CD4-positive, CD25-positive, alpha-beta regulatory T cell (primary cell): ENCODE data around the gene STOM. TPM values are rescaled to one million over a fixed set of nuclear protein-coding genes. Genes with fewer than 3 reads are reported as not detected.

Experiments used
- ATAC-seq, 2 donors: fragments of 150-1000 bp; cut with Tn5 transposase; one replicate each; pipeline ENCODE4 v1.10.0; 2021; ENCODE audit warnings: low read depth in 2 of 2, moderate number of reproducible peaks in 2 of 2, moderate library complexity in 1 of 2
- DNase-seq, 3 donors: peaks; one replicate each; pipeline versions ENCODE4 v3.0.0 to v3.0.0-alpha.2; 2012 to 2022; ENCODE audit warnings: mixed read lengths in 1 of 3
- H3K27ac ChIP-seq: one replicate; pipeline ENCODE4 v1.7.0; 2013; ENCODE audit warnings: mild to moderate bottlenecking, low read length; ENCODE audit not compliant: insufficient read depth, poor library complexity, severe bottlenecking
- H3K27me3 ChIP-seq: one replicate; pipeline ENCODE4 v1.7.0; 2013; ENCODE audit warnings: low read length; ENCODE audit not compliant: control insufficient read depth, insufficient read depth
- H3K36me3 ChIP-seq: one replicate; pipeline ENCODE4 v1.7.0; 2013; ENCODE audit warnings: mild to moderate bottlenecking, low read length, moderate library complexity; ENCODE audit not compliant: control insufficient read depth, insufficient read depth
- H3K4me1 ChIP-seq: 2 replicates; pipeline ENCODE4 v1.7.0; 2013; ENCODE audit warnings: mild to moderate bottlenecking, low read length; ENCODE audit not compliant: insufficient read depth, control insufficient read depth, poor library complexity, severe bottlenecking
- H3K4me3 ChIP-seq: one replicate; pipeline ENCODE4 v1.7.0; 2013; ENCODE audit warnings: low read depth, mild to moderate bottlenecking, low read length, moderate library complexity
- H3K9me3 ChIP-seq, 2 experiments: 1 replicate in 1 of 2; 2 replicates in 1 of 2; pipeline ENCODE4 v1.7.0; 2013; ENCODE audit warnings: low read length in 2 of 2, mild to moderate bottlenecking in 1 of 2, moderate library complexity in 1 of 2; ENCODE audit not compliant: control insufficient read depth in 2 of 2
- H3K27ac Mint-ChIP-seq, 3 donors: one replicate each; pipeline ENCODE4 v1.8.0; 2020 to 2022; ENCODE audit warnings: mild to moderate bottlenecking in 3 of 3, mixed read lengths in 3 of 3, moderate library complexity in 2 of 3
- H3K27me3 Mint-ChIP-seq: one replicate; pipeline ENCODE4 v1.8.0; 2022; ENCODE audit warnings: mild to moderate bottlenecking, mixed read lengths
- H3K36me3 Mint-ChIP-seq: one replicate; pipeline ENCODE4 v1.8.0; 2020; ENCODE audit warnings: mixed read lengths
- H3K4me1 Mint-ChIP-seq, 4 donors: one replicate each; pipeline ENCODE4 v1.8.0; 2020 to 2022; ENCODE audit warnings: mixed read lengths in 4 of 4, mild to moderate bottlenecking in 1 of 4
- H3K4me3 Mint-ChIP-seq, 4 donors: one replicate each; pipeline ENCODE4 v1.8.0; 2020 to 2022; ENCODE audit warnings: mild to moderate bottlenecking in 4 of 4, mixed read lengths in 4 of 4, moderate library complexity in 3 of 4
- H3K9me3 Mint-ChIP-seq, 7 donors: one replicate each; pipeline ENCODE4 v1.8.0; 2020 to 2022; ENCODE audit warnings: mixed read lengths in 7 of 7, mild to moderate bottlenecking in 3 of 7, moderate library complexity in 2 of 7
- polyA plus RNA-seq, 4 donors: library from polyadenylated mRNA; unstranded; fragments of 300-500 nt; fragmentation: Illumina TruSeq; gene quantifications; one replicate each; pipeline ENCODE4 v1.2.3, GENCODE V29; 2021
- total RNA-seq: library from RNA; stranded (reverse); gene quantifications from one replicate; pipeline ENCODE4 v1.2.3, GENCODE V29; 2022

STOM gene
- total and polyA plus RNA-seq, 5 donors from 2014 or later: 22.3 to 29.9 (median 24.1) TPM

DNA sequence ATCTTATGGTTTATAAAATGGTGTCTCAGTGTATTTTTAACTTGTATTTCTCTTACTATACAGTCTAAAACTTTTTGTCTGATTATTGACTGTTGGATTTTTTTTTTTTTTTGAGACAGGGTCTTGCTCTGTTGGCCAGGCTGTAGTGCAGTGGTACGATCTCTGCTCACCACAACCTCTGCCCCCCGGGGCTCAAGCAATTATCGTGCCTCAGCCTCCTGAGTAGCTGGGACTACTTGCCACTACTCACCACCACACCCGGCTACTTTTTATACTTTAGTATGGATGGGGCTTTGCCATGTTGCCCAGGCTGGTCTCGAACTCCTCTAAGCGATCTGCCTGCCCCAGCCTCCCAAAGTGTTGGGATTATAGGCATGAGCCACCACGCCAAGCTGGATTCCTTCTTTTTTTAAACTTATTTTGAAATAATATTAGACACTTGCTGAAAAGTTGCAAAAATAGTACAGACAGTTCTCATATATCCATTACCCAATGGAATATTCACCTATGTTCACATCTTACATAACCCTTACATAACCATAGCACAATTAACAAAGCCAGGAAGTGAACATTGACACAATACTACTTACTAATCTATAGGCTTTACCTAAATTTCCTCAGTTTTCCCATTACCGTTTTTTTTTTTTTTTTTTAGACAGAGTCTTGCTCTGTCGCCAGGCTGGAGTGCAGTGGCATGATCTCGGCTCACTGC is 47.2 kb downstream of the STOM start:
- Mint-ChIP-seq H3K9me3 (no peaks in the 10 kb centered on the region), H3K36me3 (peaks cover 6% of the 10 kb centered on the region), H3K27me3 (no peaks in the 10 kb centered on the region), H3K27ac (peak overlapping the region in 1 of 3 donors; percentile 78), H3K4me1 (peaks cover 0 to 4% (median 0%) of the 10 kb centered on the region in 4 donors), H3K4me3 (no peak overlapping the region)
- Histone ChIP-seq H3K4me1 (peaks cover 3% of the 10 kb centered on the region), H3K4me3 (no peak overlapping the region), H3K36me3 (no peaks in the 10 kb centered on the region), H3K27ac (no peak overlapping the region), H3K27me3 (no peaks in the 10 kb centered on the region), H3K9me3 (no peaks in the 10 kb centered on the region)
- DNase-seq: no peak
- ATAC-seq: no peak

DNA sequence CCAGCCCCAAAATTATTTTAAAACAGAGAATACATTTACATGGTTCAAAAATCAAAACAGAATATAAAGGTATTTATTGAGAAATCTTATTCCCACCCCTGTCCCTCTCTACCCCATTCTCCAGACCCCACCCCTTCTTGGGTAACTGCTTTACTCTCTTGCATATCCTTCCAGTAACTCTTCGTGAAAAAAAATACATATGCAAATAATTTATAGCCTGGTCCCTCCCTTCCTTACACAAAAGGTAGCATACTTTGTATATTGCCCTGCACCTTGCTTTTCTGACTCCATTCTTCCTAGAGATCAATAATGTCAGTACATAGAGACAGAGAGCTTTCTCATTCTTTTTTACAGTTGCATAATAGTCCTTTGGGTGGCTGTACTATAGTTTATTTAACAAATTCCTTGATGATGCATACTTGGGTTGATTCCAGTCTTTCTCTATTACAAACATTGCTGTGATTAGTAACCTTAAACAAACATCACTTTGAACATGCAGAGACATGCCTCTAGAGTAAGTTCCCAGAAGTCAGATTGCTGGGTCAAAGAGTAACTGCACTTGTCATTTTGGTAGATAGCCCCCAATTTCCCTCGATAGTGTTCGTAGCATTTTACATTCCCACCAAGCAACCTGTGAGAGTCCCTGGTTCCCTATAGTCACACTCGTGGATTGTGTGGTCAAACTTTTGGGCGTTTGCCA is 47.9 kb downstream of the STOM start:
- H3K36me3 ChIP-seq: no peaks in the 10 kb centered on the region

DNA sequence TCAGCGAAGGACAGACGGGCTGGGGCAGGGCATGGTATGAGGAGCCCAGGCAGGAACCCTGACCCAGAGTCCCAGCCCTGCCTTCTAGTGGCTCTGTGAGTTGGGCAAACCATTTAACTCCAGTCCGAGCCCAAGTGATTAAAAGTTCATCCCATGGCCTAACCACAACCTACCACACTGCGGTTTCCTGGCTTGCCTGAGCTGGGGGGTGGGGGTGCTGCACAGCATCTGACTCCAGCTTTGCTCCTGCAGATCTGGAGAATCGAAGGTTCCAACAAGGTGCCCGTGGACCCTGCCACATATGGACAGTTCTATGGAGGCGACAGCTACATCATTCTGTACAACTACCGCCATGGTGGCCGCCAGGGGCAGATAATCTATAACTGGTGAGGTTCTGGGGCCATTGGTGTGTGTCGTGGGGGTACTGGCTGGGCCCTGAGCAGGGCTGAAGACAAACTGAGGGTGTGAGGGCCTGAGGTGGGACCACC is 49.0 kb downstream of the STOM start:
- Mint-ChIP-seq H3K27me3 (no peaks in the 10 kb centered on the region), H3K4me3 (no peak overlapping the region), H3K36me3 (peaks cover 6% of the 10 kb centered on the region), H3K27ac (no peak overlapping the region), H3K4me1 (peaks cover 0 to 4% (median 0%) of the 10 kb centered on the region in 4 donors), H3K9me3 (no peaks in the 10 kb centered on the region)
- Histone ChIP-seq H3K4me3 (no peak overlapping the region), H3K4me1 (peaks cover 3% of the 10 kb centered on the region), H3K27ac (no peak overlapping the region), H3K36me3 (no peaks in the 10 kb centered on the region), H3K27me3 (no peaks in the 10 kb centered on the region), H3K9me3 (no peaks in the 10 kb centered on the region)
- ATAC-seq: no peak
- DNase-seq: peak in 1 of 3 donors; percentile 8

More for the DNA sequence above, 47.9 kb downstream of the STOM start:
- peak overlapping the region in 1 of 3 donors; percentile 58 for H3K27ac Mint-ChIP-seq
- H3K4me3 Mint-ChIP-seq: no peak overlapping the region
- DNase-seq (peak in 1 of 3 donors; percentile 29), ATAC-seq (no peak)
- no peaks in the 10 kb centered on the region for H3K9me3 ChIP-seq
- H3K9me3 Mint-ChIP-seq: no peaks in the 10 kb centered on the region
- no peak overlapping the region for H3K4me3 ChIP-seq
- peaks cover 0 to 4% (median 0%) of the 10 kb centered on the region in 4 donors for H3K4me1 Mint-ChIP-seq
- peaks cover 3% of the 10 kb centered on the region for H3K4me1 ChIP-seq
- H3K27me3 Mint-ChIP-seq: no peaks in the 10 kb centered on the region
- no peak overlapping the region for H3K27ac ChIP-seq
- H3K36me3 Mint-ChIP-seq: peaks cover 6% of the 10 kb centered on the region
- no peaks in the 10 kb centered on the region for H3K27me3 ChIP-seq

DNA sequence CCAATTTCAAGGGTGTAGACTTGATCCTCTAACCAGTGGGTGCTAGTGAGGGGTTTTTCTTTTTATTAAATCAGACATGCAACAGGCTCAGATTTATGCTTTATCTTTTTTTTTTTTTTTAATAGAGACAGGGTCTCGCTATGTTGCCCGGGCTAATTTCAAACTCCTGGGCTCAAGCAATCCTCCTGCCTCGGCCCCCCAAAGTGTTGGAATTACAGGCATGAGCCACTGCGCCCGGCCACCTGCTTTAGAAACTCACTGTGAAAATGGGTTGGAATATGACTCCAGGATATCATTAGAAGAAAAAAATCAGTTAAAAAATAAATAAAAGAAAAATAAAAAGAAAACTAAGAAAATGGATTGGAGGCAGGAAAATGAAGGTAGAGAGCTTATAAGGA is 50.7 kb downstream of the STOM start:
- H3K4me3 Mint-ChIP-seq: no peak overlapping the region
- no peaks in the 10 kb centered on the region for H3K36me3 ChIP-seq
- no peaks in the 10 kb centered on the region for H3K27me3 Mint-ChIP-seq
- no peak for DNase-seq
- H3K27me3 ChIP-seq: no peaks in the 10 kb centered on the region
- H3K4me3 ChIP-seq: no peak overlapping the region
- H3K9me3 Mint-ChIP-seq: no peaks in the 10 kb centered on the region
- H3K27ac Mint-ChIP-seq: no peak overlapping the region
- peaks cover 0 to 4% (median 0%) of the 10 kb centered on the region in 4 donors for H3K4me1 Mint-ChIP-seq
- ATAC-seq: no peak
- H3K4me1 ChIP-seq: peaks cover 3% of the 10 kb centered on the region
- H3K27ac ChIP-seq: no peak overlapping the region
- no peaks in the 10 kb centered on the region for H3K9me3 ChIP-seq
- H3K36me3 Mint-ChIP-seq: peaks cover 3% of the 10 kb centered on the region

DNA sequence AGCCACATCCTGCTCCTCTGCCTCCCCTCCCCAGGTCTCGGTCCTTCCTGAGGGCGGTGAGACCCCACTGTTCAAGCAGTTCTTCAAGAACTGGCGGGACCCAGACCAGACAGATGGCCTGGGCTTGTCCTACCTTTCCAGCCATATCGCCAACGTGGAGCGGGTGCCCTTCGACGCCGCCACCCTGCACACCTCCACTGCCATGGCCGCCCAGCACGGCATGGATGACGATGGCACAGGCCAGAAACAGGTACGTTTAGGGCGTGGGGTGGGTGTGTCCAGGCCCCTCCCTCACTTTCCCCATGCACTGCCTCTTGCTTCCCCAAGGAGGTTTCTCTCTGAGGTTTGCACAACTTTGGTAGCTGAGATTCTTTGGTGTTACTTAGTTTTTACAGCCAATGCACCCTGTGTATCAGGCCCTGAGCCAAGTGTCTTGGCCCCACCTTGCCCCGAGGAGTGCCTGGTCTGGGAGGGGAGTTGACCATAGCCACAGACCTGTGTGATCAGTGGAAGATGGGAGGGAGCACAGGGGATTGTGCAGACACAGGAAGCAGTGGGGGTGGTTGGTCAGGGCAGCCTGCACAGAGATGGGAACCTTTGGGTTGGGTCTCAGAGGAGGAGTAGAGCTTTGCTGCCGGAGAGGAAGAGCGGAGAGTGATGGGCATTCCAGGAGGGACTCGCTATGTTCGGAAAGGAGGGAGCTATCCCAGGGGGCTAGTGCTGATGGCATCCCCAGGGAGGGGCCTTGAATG is 51.2 kb downstream of the STOM start:
- DNase-seq (no peak), ATAC-seq (no peak)
- no peaks in the 10 kb centered on the region for H3K9me3 Mint-ChIP-seq
- H3K36me3 ChIP-seq: no peaks in the 10 kb centered on the region
- H3K4me1 ChIP-seq: peaks cover 3% of the 10 kb centered on the region
- H3K27ac Mint-ChIP-seq: peak overlapping the region in 1 of 3 donors; percentile 37
- no peak overlapping the region for H3K27ac ChIP-seq
- H3K9me3 ChIP-seq: no peaks in the 10 kb centered on the region
- no peak overlapping the region for H3K4me3 ChIP-seq
- no peaks in the 10 kb centered on the region for H3K27me3 Mint-ChIP-seq
- H3K36me3 Mint-ChIP-seq: peaks cover 7% of the 10 kb centered on the region
- no peaks in the 10 kb centered on the region for H3K27me3 ChIP-seq
- peaks cover 0 to 4% (median 0%) of the 10 kb centered on the region in 4 donors for H3K4me1 Mint-ChIP-seq
- no peak overlapping the region for H3K4me3 Mint-ChIP-seq

DNA sequence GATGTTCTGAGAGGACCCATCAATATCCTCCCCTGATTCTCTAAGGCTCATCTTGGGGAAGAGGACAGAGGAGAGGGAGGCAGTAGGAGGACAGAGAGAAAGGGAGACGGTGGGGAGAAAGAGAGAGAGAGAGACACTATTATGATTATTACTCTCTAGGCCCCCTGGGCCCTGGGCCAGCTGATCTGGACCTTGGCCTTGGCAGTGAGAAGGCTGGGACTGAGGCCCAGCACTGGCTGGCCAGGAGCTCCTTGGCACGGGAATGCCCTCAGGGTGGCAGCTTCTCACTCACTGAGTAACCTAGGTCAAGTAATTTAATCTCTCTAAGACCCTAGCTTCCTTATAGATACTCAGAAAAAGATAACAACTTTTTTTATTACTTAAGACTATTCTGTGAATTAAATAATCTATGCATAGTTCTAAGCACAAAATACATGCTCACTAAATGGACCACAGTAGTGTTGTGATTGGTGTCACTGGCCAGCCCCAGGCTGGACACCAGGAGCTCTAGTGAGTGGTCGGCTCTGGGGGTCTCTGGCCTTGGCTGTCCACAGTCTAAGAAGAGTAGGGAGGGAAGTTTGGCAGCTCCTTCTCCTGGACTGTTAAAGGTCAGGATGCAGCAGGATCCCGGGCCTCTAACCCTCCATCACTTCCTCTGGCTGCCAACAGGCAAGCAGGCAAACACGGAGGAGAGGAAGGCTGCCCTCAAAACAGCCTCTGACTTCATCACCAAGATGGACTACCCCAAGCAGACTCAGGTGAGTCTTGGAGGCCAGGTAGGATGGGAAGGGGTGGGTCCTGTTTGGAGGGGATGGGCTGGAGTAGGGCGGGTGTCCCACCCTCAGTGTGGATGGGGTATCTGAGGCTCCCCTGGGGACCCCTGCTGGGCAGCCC is 52.1 kb downstream of the STOM start:
- Histone ChIP-seq H3K4me3 (no peak overlapping the region), H3K27me3 (no peaks in the 10 kb centered on the region), H3K9me3 (no peaks in the 10 kb centered on the region), H3K36me3 (no peaks in the 10 kb centered on the region), H3K4me1 (peaks cover 3% of the 10 kb centered on the region), H3K27ac (no peak overlapping the region)
- peaks cover 0 to 4% (median 0%) of the 10 kb centered on the region in 4 donors for H3K4me1 Mint-ChIP-seq
- H3K36me3 Mint-ChIP-seq: peaks cover 15% of the 10 kb centered on the region
- H3K27me3 Mint-ChIP-seq: no peaks in the 10 kb centered on the region
- DNase-seq (no peak), ATAC-seq (no peak)
- H3K27ac Mint-ChIP-seq: no peak overlapping the region
- no peaks in the 10 kb centered on the region for H3K9me3 Mint-ChIP-seq
- no peak overlapping the region for H3K4me3 Mint-ChIP-seq

DNA sequence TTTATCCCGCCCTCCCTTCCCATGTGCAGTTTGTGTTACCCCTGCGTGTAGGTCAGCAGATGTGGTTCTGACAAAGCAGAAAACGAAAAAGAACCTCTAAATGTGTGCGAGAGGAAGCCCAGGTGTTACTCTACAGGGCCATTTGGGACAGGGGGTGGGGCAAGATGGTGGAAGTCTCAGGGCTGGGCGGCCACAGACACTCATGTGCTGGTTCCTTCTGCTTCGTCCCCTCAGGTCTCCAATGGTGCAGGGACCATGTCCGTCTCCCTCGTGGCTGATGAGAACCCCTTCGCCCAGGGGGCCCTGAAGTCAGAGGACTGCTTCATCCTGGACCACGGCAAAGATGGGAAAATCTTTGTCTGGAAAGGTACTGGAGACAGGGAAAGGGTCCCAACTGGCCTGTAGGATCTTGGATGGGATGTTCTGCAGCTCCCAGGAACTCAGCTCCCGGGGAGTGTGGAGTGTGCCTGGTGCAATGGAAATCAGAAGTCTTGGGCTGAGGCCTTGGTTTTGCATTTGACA is 53.1 kb downstream of the STOM start:
- Mint-ChIP-seq H3K4me1 (peaks cover 0 to 4% (median 0%) of the 10 kb centered on the region in 4 donors), H3K36me3 (peaks cover 15% of the 10 kb centered on the region), H3K27ac (no peak overlapping the region), H3K27me3 (no peaks in the 10 kb centered on the region), H3K4me3 (no peak overlapping the region), H3K9me3 (no peaks in the 10 kb centered on the region)
- no peak for DNase-seq
- Histone ChIP-seq H3K4me1 (peaks cover 3% of the 10 kb centered on the region), H3K36me3 (no peaks in the 10 kb centered on the region), H3K27ac (no peak overlapping the region), H3K9me3 (no peaks in the 10 kb centered on the region), H3K4me3 (no peak overlapping the region), H3K27me3 (no peaks in the 10 kb centered on the region)
- ATAC-seq: no peak
